Caco-2 (cell line): ENCODE data around the gene PAWR. TPM values are rescaled to one million over a fixed set of nuclear protein-coding genes. Genes with fewer than 3 reads are reported as not detected.

Source experiments
- BruUV-seq: library from RNA; stranded (reverse); fragments of 400-500 nt; replicated peaks from 2 replicates; lab custom pipeline; 2021; lab: Mats Ljungman, UMichigan
- CTCF ChIA-PET: fragments of 300-600 bp; sonication (Branson Sonifier 250); formaldehyde crosslinking; loops from one replicate; lab custom pipeline; 2022; ENCODE audit warnings: antibody characterized with exemption; lab: Charles Lee
- POLR2A ChIA-PET: fragments of 300-600 bp; sonication (Branson Sonifier 250); formaldehyde crosslinking; loops from one replicate; lab custom pipeline; 2022; ENCODE audit warnings: antibody characterized with exemption; lab: Charles Lee
- DNase-seq, 2 experiments: peaks; one replicate each; pipeline versions ENCODE4 v3.0.0 to v3.0.0-alpha.2; 2020 to 2022
- H3K27me3 ChIP-seq: replicated peaks from 2 replicates; pipeline ENCODE4 v1.6.0; 2011; ENCODE audit warnings: low read length; ENCODE audit not compliant: control insufficient read depth, insufficient read depth
- H3K36me3 ChIP-seq: 2 replicates; pipeline ENCODE4 v1.5.1; 2011; ENCODE audit warnings: low read length; ENCODE audit not compliant: control insufficient read depth, insufficient read depth
- H3K4me1 ChIP-seq: fragments of 250-450 bp; sonication (Bioruptor Pico); 2 replicates; pipeline ENCODE4 v1.5.1; 2020; ENCODE audit warnings: mild to moderate bottlenecking
- H3K4me3 ChIP-seq: 2 replicates; pipeline ENCODE4 v1.5.1; 2011; ENCODE audit warnings: low read depth, mild to moderate bottlenecking, control low read depth, low read length
- H3K9me3 ChIP-seq: fragments of 250-450 bp; sonication (Bioruptor Pico); 2 replicates; pipeline ENCODE4 v1.5.1; 2020; ENCODE audit warnings: mild to moderate bottlenecking, moderate library complexity
- H3K27ac Mint-ChIP-seq: one replicate; pipeline ENCODE4 v1.8.0; 2022; ENCODE audit warnings: mixed read lengths; ENCODE audit not compliant: unreplicated experiment
- H3K27me3 Mint-ChIP-seq: one replicate; pipeline ENCODE4 v1.8.0; 2022; ENCODE audit warnings: mixed read lengths; ENCODE audit not compliant: insufficient read depth, unreplicated experiment
- H3K36me3 Mint-ChIP-seq: one replicate; pipeline ENCODE4 v1.8.0; 2022; ENCODE audit warnings: mild to moderate bottlenecking, mixed read lengths; ENCODE audit not compliant: insufficient read depth, unreplicated experiment
- H3K4me1 Mint-ChIP-seq: one replicate; pipeline ENCODE4 v1.8.0; 2022; ENCODE audit warnings: low read depth, mixed read lengths; ENCODE audit not compliant: unreplicated experiment
- H3K4me3 Mint-ChIP-seq: one replicate; pipeline ENCODE4 v1.8.0; 2022; ENCODE audit warnings: mild to moderate bottlenecking, moderate library complexity, mixed read lengths; ENCODE audit not compliant: unreplicated experiment
- H3K9me3 Mint-ChIP-seq: one replicate; pipeline ENCODE4 v1.8.0; 2022; ENCODE audit warnings: mixed read lengths; ENCODE audit not compliant: unreplicated experiment
- intact Hi-C: fragments of 100-400 bp; cut with micrococcal nuclease; formaldehyde crosslinking; loops from one replicate; pipeline ENCODE4 v1.10.0; 2022; ENCODE audit not compliant: unreplicated experiment
- total RNA-seq: library from RNA; stranded (reverse); gene quantifications from 2 replicates; pipeline ENCODE4 v1.2.3, GENCODE V29; 2022
- TF ChIP-seq, protein P1 (sequence below), 2 experiments: fragments of 200-600 bp in 1 of 2; IDR thresholded peaks; 1 replicate in 1 of 2; 2 replicates in 1 of 2; pipeline versions ENCODE4 v1.5.1 to v1.8.0; 2011 to 2022; ENCODE audit warnings: antibody characterized with exemption in 1 of 2, control low read depth in 1 of 2, inconsistent platforms in 1 of 2, low read depth in 1 of 2, low read length in 1 of 2, mild to moderate bottlenecking in 1 of 2, moderate library complexity in 1 of 2; ENCODE audit not compliant: insufficient read depth in 1 of 2, severe bottlenecking in 1 of 2, unreplicated experiment in 1 of 2

The PAWR gene
- total RNA-seq, 1 experiment from 2014 or later, result 157 TPM

DNA sequence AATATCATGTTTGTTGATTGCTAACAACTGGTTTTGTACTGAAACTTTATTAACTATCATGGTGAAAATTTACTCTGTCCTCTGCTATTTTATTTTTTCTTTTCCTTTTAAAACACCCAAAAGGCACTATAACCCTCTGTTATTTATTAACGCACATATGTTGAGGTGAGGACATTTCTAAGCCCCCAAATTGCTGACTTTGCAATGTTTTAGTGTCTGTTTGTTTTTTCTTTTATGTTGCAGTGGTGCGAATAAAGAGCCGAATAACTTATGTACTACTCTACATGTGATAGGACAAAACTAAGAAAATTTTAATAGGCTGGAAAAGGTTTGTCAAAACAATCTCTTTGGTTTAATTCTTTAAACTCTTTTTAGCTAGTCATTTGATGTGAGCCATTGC lies 24.5 kb upstream of the PAWR start:
- BruUV-seq, result no TSS peak
- H3K27ac Mint-ChIP-seq, result no peak overlapping the region
- H3K4me1 Mint-ChIP-seq, result no peaks in the 10 kb centered on the region
- Histone ChIP-seq H3K4me1 (no peaks in the 10 kb centered on the region), H3K9me3 (no peaks in the 10 kb centered on the region), H3K36me3 (no peaks in the 10 kb centered on the region), H3K4me3 (no peak overlapping the region), H3K27me3 (no peaks in the 10 kb centered on the region)
- ChIA-PET CTCF (interaction anchor here (0.7 kb wide), 1 partner anchor 313 kb away, joined by 7 read pairs; no protein-coding TSS in a partner anchor), POLR2A (no interaction called here)
- no peaks in the 10 kb centered on the region for H3K36me3 Mint-ChIP-seq
- TF ChIP-seq, protein P1, sequence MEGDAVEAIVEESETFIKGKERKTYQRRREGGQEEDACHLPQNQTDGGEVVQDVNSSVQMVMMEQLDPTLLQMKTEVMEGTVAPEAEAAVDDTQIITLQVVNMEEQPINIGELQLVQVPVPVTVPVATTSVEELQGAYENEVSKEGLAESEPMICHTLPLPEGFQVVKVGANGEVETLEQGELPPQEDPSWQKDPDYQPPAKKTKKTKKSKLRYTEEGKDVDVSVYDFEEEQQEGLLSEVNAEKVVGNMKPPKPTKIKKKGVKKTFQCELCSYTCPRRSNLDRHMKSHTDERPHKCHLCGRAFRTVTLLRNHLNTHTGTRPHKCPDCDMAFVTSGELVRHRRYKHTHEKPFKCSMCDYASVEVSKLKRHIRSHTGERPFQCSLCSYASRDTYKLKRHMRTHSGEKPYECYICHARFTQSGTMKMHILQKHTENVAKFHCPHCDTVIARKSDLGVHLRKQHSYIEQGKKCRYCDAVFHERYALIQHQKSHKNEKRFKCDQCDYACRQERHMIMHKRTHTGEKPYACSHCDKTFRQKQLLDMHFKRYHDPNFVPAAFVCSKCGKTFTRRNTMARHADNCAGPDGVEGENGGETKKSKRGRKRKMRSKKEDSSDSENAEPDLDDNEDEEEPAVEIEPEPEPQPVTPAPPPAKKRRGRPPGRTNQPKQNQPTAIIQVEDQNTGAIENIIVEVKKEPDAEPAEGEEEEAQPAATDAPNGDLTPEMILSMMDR (IDR thresholded peaks at IDR 0.05; ENCODE audit: insufficient read depth in 1 of 2, low read depth in 1 of 2, low read length in 1 of 2, severe bottlenecking in 1 of 2, unreplicated experiment in 1 of 2), result no peak
- no peaks in the 10 kb centered on the region for H3K9me3 Mint-ChIP-seq
- intact Hi-C loops, result no loop called here
- DNase-seq, result no peak
- no peak overlapping the region for H3K4me3 Mint-ChIP-seq
- H3K27me3 Mint-ChIP-seq, result no peaks in the 10 kb centered on the region

DNA sequence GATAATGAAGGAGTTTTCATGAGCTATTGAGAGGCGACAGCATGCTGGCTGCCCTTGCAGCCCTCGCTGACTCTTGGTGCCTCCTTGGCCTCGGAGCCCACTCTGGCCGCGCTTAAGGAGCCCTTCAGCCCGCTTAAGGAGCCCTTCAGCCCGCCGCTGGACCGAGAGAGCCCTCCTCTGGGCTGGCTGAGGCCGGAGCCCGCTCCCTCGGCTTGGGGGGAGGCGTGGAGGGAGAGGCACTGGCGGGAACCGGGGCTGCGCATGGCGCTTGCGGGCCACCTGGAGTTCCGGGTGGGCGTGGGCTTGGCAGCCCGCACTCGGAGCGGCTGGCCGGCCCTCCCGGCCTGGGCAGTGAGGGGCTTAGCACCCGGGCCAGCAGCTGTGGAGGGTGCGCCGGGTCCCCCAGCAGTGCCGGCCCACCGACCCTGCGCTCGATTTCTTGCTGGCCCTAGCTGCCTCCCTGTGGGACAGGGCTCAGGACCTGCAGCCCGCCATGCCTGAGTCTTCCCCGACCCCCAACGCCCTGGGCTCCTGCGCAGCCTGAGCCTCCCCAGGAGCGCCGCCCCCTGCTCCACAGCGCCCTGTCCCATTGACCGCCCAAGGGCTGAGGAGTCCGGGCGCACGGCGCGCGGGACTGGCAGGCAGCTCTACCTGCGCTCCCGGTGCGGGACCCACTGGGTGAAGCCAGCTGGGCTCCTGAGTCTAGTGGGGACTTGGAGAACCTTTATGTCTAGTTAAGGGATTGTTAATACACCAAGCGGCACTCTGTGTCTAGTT lies 20.1 kb upstream of the PAWR start:
- TF ChIP-seq, protein P1 (IDR thresholded peaks at IDR 0.05; ENCODE audit: insufficient read depth in 1 of 2, low read depth in 1 of 2, low read length in 1 of 2, severe bottlenecking in 1 of 2, unreplicated experiment in 1 of 2), result no peak
- H3K9me3 ChIP-seq, result no peaks in the 10 kb centered on the region
- no peaks in the 10 kb centered on the region for H3K27me3 ChIP-seq
- DNase-seq, result no peak
- H3K4me3 Mint-ChIP-seq, result no peak overlapping the region
- H3K36me3 ChIP-seq, result no peaks in the 10 kb centered on the region
- ChIA-PET POLR2A (interaction anchor here (0.6 kb wide), 1 partner anchor 22 kb away, joined by 6 read pairs; no protein-coding TSS in a partner anchor), CTCF (interaction anchor here (0.6 kb wide), 1 partner anchor 179 kb away, joined by 4 read pairs; no protein-coding TSS in a partner anchor)
- H3K27me3 Mint-ChIP-seq, result no peaks in the 10 kb centered on the region
- H3K27ac Mint-ChIP-seq, result no peak overlapping the region
- intact Hi-C loops, result no loop called here
- no TSS peak for BruUV-seq
- H3K4me1 ChIP-seq, result peaks cover 10% of the 10 kb centered on the region
- no peaks in the 10 kb centered on the region for H3K9me3 Mint-ChIP-seq
- H3K36me3 Mint-ChIP-seq, result no peaks in the 10 kb centered on the region
- H3K4me1 Mint-ChIP-seq, result peaks cover 16% of the 10 kb centered on the region
- no peak overlapping the region for H3K4me3 ChIP-seq

DNA sequence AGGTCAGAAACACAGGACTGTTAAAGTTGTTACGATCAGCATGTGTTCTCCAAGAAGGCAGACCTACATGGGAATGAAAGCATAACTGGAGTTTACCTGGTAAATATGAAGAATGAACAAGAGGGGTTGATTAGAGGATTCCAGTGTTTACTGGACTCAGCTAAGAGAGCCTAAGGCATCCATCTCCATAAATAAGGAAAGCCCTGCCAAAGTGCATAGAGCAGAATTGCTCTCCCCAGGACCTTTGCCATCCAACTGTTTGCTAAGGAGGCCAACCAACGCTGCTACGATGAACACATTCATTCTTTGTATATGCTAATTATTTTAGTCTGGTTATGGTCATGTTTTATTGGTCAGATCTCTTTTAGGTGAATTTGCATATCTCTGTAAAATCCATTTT lies 17.1 kb upstream of the PAWR start:
- CTCF ChIA-PET, result no interaction called here
- Histone ChIP-seq H3K9me3 (no peaks in the 10 kb centered on the region), H3K4me3 (no peak overlapping the region), H3K27me3 (no peaks in the 10 kb centered on the region), H3K4me1 (peaks cover 10% of the 10 kb centered on the region), H3K36me3 (no peaks in the 10 kb centered on the region)
- no peaks in the 10 kb centered on the region for H3K27me3 Mint-ChIP-seq
- no peak overlapping the region for H3K27ac Mint-ChIP-seq
- intact Hi-C loops, result no loop called here
- H3K4me1 Mint-ChIP-seq, result peaks cover 16% of the 10 kb centered on the region
- no peak overlapping the region for H3K4me3 Mint-ChIP-seq
- no TSS peak for BruUV-seq
- POLR2A ChIA-PET, result no interaction called here
- TF ChIP-seq, protein P1 (IDR thresholded peaks at IDR 0.05; ENCODE audit: insufficient read depth in 1 of 2, low read depth in 1 of 2, low read length in 1 of 2, severe bottlenecking in 1 of 2, unreplicated experiment in 1 of 2), result no peak
- H3K9me3 Mint-ChIP-seq, result no peaks in the 10 kb centered on the region
- DNase-seq, result peak in 1 of 2 experiments; percentile 48
- H3K36me3 Mint-ChIP-seq, result no peaks in the 10 kb centered on the region
